Measurements from ENCODE around the gene ZKSCAN7.

DNA sequence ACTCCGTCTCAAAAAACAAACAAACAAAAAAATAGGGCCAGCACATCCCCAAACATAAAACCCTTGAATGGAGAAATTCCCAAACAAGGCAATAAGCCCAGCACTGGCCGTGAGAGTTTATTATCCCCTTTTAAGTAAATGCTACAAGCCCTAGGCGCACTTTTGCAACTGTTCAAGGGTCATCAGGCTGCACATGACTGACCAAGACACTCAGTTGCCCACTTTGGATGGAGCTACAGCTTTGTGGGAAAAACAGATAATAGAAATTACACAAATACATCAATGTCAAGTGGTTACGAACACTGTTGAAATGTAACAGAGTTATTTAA is 43.8 kb upstream of the ZKSCAN7 start:
- no peak for TF ChIP-seq EZH2 (IDR thresholded peaks at IDR 0.05)
- TF ChIP-seq POLR2AphosphoS5 (IDR thresholded peaks at IDR 0.05; ENCODE audit: borderline replicate concordance, low read depth, low read length): no peak
- TF ChIP-seq FOXP2 (optimal IDR thresholded peaks at IDR 0.05; ENCODE audit: control extremely low read depth, extremely low read length, insufficient read depth): no peak

Measured in SK-N-MC (cell line).